Measurements from ENCODE around the gene TSKU.
"Not testable (repeated sequence)": the region's sequence is repeated elsewhere in the genome, so short reads cannot be mapped to it uniquely, and the experiment has no call there.

TSKU gene

GRCh38 chr11:76787911-76788596, 4.9 kb downstream of the TSKU start:
- no peak for DNase-seq (ENCODE audit: low read depth in 1 of 2, low spot score in 1 of 2)

GRCh38 chr11:76788661-76789442, 5.7 kb downstream of the TSKU start:
- DNase-seq (ENCODE audit: low read depth in 1 of 2, low spot score in 1 of 2), result no peak

- DNase-seq (ENCODE audit: low read depth in 1 of 2, low spot score in 1 of 2), result no peak
These were observed 6.2 kb downstream of the TSKU start for GRCh38 chr11:76789443-76789719.

GRCh38 chr11:76790251-76790650, 7.1 kb downstream of the TSKU start:
- DNase-seq (ENCODE audit: low read depth in 1 of 2, low spot score in 1 of 2), result no peak

GRCh38 chr11:76791002-76791770, 8.0 kb downstream of the TSKU start:
- DNase-seq (ENCODE audit: low read depth in 1 of 2, low spot score in 1 of 2), result not testable (repeated sequence)

GRCh38 chr11:76791861-76792260, 8.7 kb downstream of the TSKU start:
- DNase-seq (ENCODE audit: low read depth in 1 of 2, low spot score in 1 of 2), result no peak

GRCh38 chr11:76792505-76793264, 9.5 kb downstream of the TSKU start:
- DNase-seq (ENCODE audit: low read depth in 1 of 2, low spot score in 1 of 2), result no peak

- no peak for DNase-seq (ENCODE audit: low read depth in 1 of 2, low spot score in 1 of 2)
These were observed 10.5 kb downstream of the TSKU start for GRCh38 chr11:76793391-76794291.

GRCh38 chr11:76794371-76795289, 11.5 kb downstream of the TSKU start:
- DNase-seq (ENCODE audit: low read depth in 1 of 2, low spot score in 1 of 2), result no peak

GRCh38 chr11:76795290-76795935, 12.3 kb downstream of the TSKU start:
- no peak for DNase-seq (ENCODE audit: low read depth in 1 of 2, low spot score in 1 of 2)

- DNase-seq (ENCODE audit: low read depth in 1 of 2, low spot score in 1 of 2), result no peak
These were observed 12.8 kb downstream of the TSKU start for GRCh38 chr11:76795936-76796441.

- no peak for DNase-seq (ENCODE audit: low read depth in 1 of 2, low spot score in 1 of 2)
These were observed 13.5 kb downstream of the TSKU start for GRCh38 chr11:76796511-76797198.

GRCh38 chr11:76797341-76798201, 14.4 kb downstream of the TSKU start:
- no peak for DNase-seq (ENCODE audit: low read depth in 1 of 2, low spot score in 1 of 2)

GRCh38 chr11:76798202-76798581, 15.0 kb downstream of the TSKU start:
- no peak for DNase-seq (ENCODE audit: low read depth in 1 of 2, low spot score in 1 of 2)

GRCh38 chr11:76798671-76799065, 15.5 kb downstream of the TSKU start:
- DNase-seq (ENCODE audit: low read depth in 1 of 2, low spot score in 1 of 2), result no peak

- peak; percentile 37 to 61 for DNase-seq (ENCODE audit: low read depth in 1 of 2, low spot score in 1 of 2)
These were observed 16.1 kb downstream of the TSKU start for GRCh38 chr11:76799066-76799804.

All from activated CD4-positive, alpha-beta T cell treated with anti-CD3 and anti-CD28 coated beads, Interleukin-2, amount 50 U/mL, for 24 hours (primary cell).